HEK293 (cell line): ENCODE measurements around the gene KCNIP4.

ENCODE experiments used
- CTCF ChIP-seq: fragments of 450-650 bp; formaldehyde crosslinking; IDR thresholded peaks from 2 replicates; pipeline ENCODE4 v1.5.1; 2016; ENCODE audit warnings: missing biosample characterization, missing genetic modification characterization
- ELK4 ChIP-seq: IDR thresholded peaks from 2 replicates; pipeline ENCODE4 v1.6.1; 2011; ENCODE audit warnings: mild to moderate bottlenecking, low read depth, low read length, borderline replicate concordance
- KLF16 ChIP-seq: fragments of 450-650 bp; formaldehyde crosslinking; IDR thresholded peaks from 2 replicates; pipeline ENCODE4 v1.5.1; 2017; ENCODE audit warnings: missing biosample characterization, missing genetic modification characterization
- PRDM1 ChIP-seq: fragments of 450-650 bp; formaldehyde crosslinking; IDR thresholded peaks from 2 replicates; pipeline ENCODE4; 2016; ENCODE audit warnings: missing biosample characterization, missing genetic modification characterization
- ZBTB6 ChIP-seq: fragments of 450-650 bp; formaldehyde crosslinking; IDR thresholded peaks from 2 replicates; pipeline ENCODE4 v1.5.1; 2017; ENCODE audit warnings: missing biosample characterization, missing genetic modification characterization
- ZNF138 ChIP-seq: fragments of 450-650 bp; formaldehyde crosslinking; IDR thresholded peaks from 2 replicates; pipeline ENCODE4 v1.5.1; 2016; ENCODE audit warnings: missing biosample characterization, missing genetic modification characterization, borderline replicate concordance
- ZNF26 ChIP-seq: fragments of 450-650 bp; formaldehyde crosslinking; IDR thresholded peaks from 2 replicates; pipeline ENCODE4 v1.5.1; 2016; ENCODE audit warnings: missing biosample characterization, missing genetic modification characterization
- ZNF501 ChIP-seq: fragments of 450-650 bp; formaldehyde crosslinking; IDR thresholded peaks from 2 replicates; pipeline ENCODE4 v1.5.1; 2016; ENCODE audit warnings: missing biosample characterization, missing genetic modification characterization
- ZNF830 ChIP-seq: fragments of 450-650 bp; IDR thresholded peaks from 2 replicates; pipeline ENCODE4 v1.5.0; 2018; ENCODE audit warnings: missing biosample characterization, missing genetic modification characterization, low read depth, mild to moderate bottlenecking, moderate library complexity
- TF ChIP-seq, protein P1 (sequence below): fragments of 450-650 bp; IDR thresholded peaks from 2 replicates; pipeline ENCODE4 v1.5.1; 2018; ENCODE audit warnings: missing biosample characterization, mild to moderate bottlenecking, missing genetic modification characterization

DNA sequence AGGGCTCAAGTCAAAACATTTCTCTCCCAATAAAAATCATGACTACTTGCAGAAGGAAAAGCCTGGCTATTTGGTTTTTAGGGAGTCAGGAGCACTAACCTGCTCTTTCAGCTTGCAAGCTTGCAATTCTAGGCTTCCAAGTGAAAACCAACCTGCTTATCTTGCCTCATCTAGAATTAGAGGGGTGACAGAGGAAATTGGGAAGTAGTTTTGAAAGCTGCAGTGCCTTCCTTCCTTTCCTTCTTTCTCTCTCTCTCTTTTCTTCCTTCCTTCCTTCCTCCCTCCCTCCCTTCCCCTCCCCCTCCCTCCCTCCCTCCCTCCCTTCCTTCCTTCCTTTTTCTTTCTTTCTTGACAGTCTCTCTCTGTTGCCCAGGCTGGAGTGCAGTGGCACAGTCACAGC is 417.5 kb downstream of the KCNIP4 start:
- TF ChIP-seq, protein P1, sequence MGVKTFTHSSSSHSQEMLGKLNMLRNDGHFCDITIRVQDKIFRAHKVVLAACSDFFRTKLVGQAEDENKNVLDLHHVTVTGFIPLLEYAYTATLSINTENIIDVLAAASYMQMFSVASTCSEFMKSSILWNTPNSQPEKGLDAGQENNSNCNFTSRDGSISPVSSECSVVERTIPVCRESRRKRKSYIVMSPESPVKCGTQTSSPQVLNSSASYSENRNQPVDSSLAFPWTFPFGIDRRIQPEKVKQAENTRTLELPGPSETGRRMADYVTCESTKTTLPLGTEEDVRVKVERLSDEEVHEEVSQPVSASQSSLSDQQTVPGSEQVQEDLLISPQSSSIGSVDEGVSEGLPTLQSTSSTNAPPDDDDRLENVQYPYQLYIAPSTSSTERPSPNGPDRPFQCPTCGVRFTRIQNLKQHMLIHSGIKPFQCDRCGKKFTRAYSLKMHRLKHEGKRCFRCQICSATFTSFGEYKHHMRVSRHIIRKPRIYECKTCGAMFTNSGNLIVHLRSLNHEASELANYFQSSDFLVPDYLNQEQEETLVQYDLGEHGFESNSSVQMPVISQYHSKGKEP (tag by site-specific recombination), result no peak
- no peak for TF ChIP-seq CTCF (tag by site-specific recombination)
- TF ChIP-seq ZNF26, result no peak
- TF ChIP-seq ELK4, result no peak
- no peak for TF ChIP-seq KLF16 (tag by site-specific recombination)
- no peak for TF ChIP-seq ZBTB6 (tag by site-specific recombination)
- no peak for TF ChIP-seq ZNF501 (tag by site-specific recombination)
- TF ChIP-seq PRDM1 (tag by site-specific recombination), result no peak
- no peak for TF ChIP-seq ZNF830 (tag by site-specific recombination)
- TF ChIP-seq ZNF138 (tag by site-specific recombination), result no peak
